ENCODE results near the gene AKAP6.

DNA sequence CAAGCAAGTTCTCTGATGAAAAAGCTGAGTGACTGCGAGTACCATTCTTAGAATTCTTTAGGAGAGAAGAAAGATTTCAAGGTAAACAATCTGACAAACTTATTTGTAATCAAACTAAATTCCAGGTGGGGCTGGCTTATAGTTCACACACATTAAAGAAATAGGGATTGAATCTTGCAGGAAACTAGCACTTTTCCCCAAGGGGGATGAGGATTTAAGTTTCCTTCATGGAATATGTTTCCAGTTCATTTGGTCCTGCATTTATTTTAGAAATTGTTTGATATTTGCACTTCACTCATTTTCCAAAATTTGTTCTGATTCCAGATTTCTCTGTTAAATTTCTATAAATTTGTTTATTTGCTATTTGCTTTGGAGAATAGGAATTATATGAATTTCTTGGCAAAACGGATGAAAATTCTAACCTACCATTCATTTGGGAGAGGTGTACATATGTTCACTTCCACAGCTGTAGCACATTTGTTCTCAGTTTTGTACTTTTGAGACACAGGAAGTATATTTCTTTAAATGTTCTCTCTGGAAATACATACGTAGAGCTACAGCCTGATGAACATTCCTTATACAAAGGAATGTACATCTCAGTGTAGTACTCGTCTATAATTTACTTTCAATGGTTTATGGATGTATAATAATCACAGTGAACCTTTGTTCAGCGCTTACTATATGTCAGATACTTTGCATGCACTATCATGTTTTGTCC lies 145.5 kb downstream of the AKAP6 start:
- no peak for TF ChIP-seq MAX (IDR thresholded peaks at IDR 0.05)
- TF ChIP-seq SP2 (IDR thresholded peaks at IDR 0.05; ENCODE audit: low read length), result no peak
- no peak for TF ChIP-seq EZH2 (IDR thresholded peaks at IDR 0.05; ENCODE audit: low read depth, low read length, severe bottlenecking)
- no peak for TF ChIP-seq CBX5 (IDR thresholded peaks at IDR 0.05; ENCODE audit: low read depth, low read length)
- no peak for TF ChIP-seq CTCF (IDR thresholded peaks at IDR 0.05; ENCODE audit: control extremely low read depth in 1 of 3, insufficient read depth in 1 of 3, low read depth in 1 of 3, low read length in 3 of 3)
- TF ChIP-seq, protein P1, sequence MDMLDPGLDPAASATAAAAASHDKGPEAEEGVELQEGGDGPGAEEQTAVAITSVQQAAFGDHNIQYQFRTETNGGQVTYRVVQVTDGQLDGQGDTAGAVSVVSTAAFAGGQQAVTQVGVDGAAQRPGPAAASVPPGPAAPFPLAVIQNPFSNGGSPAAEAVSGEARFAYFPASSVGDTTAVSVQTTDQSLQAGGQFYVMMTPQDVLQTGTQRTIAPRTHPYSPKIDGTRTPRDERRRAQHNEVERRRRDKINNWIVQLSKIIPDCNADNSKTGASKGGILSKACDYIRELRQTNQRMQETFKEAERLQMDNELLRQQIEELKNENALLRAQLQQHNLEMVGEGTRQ (IDR thresholded peaks at IDR 0.05; ENCODE audit: low read length), result no peak
- no peak for TF ChIP-seq EP300 (IDR thresholded peaks at IDR 0.05; ENCODE audit: borderline replicate concordance in 1 of 2, low read depth in 2 of 2, low read length in 2 of 2)
- no peak for TF ChIP-seq POLR2A (IDR thresholded peaks at IDR 0.05; ENCODE audit: control extremely low read depth in 1 of 2, low read depth in 2 of 2, low read length in 2 of 2)
- TF ChIP-seq CHD1 (IDR thresholded peaks at IDR 0.05; ENCODE audit: low read depth, low read length), result no peak
- no peak for TF ChIP-seq BRCA1 (IDR thresholded peaks at IDR 0.05; ENCODE audit: low read depth, low read length)
- no peak for TF ChIP-seq HDAC6 (IDR thresholded peaks at IDR 0.05; ENCODE audit: low read depth, low read length)
- TF ChIP-seq ZNF274 (IDR thresholded peaks at IDR 0.05; ENCODE audit: borderline replicate concordance, extremely low read depth, low read length), result no peak
- TF ChIP-seq TCF12 (IDR thresholded peaks at IDR 0.05; ENCODE audit: low read depth, low read length), result no peak
- TF ChIP-seq, protein P2, sequence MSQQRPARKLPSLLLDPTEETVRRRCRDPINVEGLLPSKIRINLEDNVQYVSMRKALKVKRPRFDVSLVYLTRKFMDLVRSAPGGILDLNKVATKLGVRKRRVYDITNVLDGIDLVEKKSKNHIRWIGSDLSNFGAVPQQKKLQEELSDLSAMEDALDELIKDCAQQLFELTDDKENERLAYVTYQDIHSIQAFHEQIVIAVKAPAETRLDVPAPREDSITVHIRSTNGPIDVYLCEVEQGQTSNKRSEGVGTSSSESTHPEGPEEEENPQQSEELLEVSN (IDR thresholded peaks at IDR 0.05), result no peak
